GM23338 (cell line): ENCODE measurements around the gene ALDH1A1. TPM values are rescaled to one million over a fixed set of nuclear protein-coding genes. Genes with fewer than 3 reads are reported as not detected.

Experiments used
- ATAC-seq: fragments of 200-7000 bp; cut with Tn5 transposase; 3 replicates; pipeline ENCODE4 v1.9.1; 2020
- DNase-seq: peaks from one replicate; pipeline ENCODE4 v3.0.0-alpha.2; 2015; ENCODE audit warnings: low spot score
- H2AFZ ChIP-seq: fragments of 200-600 bp; sonication (generic); 2 replicates; pipeline ENCODE4 v1.8.0; 2016; ENCODE audit warnings: antibody characterized with exemption, mild to moderate bottlenecking, moderate library complexity
- H3F3A ChIP-seq: fragments of 200-600 bp; sonication (generic); replicated peaks from 2 replicates; pipeline ENCODE4 v1.8.0; 2017; ENCODE audit warnings: antibody characterized with exemption, mixed run types, low read depth
- H3K27ac ChIP-seq: fragments of 200-600 bp; sonication (generic); 2 replicates; pipeline ENCODE4 v1.6.1; 2016; ENCODE audit warnings: low read depth
- H3K27me3 ChIP-seq: fragments of 200-600 bp; sonication (generic); 2 replicates; pipeline ENCODE4 v1.8.0; 2016; ENCODE audit warnings: mild to moderate bottlenecking, mixed run types, moderate library complexity; ENCODE audit not compliant: insufficient read depth
- H3K36me3 ChIP-seq: fragments of 200-600 bp; sonication (generic); 2 replicates; pipeline ENCODE4 v1.8.0; 2016; ENCODE audit warnings: mild to moderate bottlenecking; ENCODE audit not compliant: insufficient read depth
- H3K4me1 ChIP-seq: fragments of 200-600 bp; sonication (generic); 2 replicates; pipeline ENCODE4 v1.8.0; 2016; ENCODE audit warnings: mild to moderate bottlenecking, moderate library complexity; ENCODE audit not compliant: insufficient read depth
- H3K4me2 ChIP-seq: fragments of 200-600 bp; sonication (generic); 2 replicates; pipeline ENCODE4 v1.7.1; 2017; ENCODE audit warnings: mixed run types
- H3K4me3 ChIP-seq: fragments of 200-600 bp; sonication (generic); 2 replicates; pipeline ENCODE4 v1.6.1; 2016; ENCODE audit warnings: mixed run types
- H3K79me2 ChIP-seq: fragments of 200-600 bp; sonication (generic); replicated peaks from 2 replicates; pipeline ENCODE4 v1.8.0; 2017; ENCODE audit warnings: mild to moderate bottlenecking; ENCODE audit not compliant: insufficient read depth
- H3K9me2 ChIP-seq: fragments of 200-600 bp; sonication (generic); 2 replicates; pipeline ENCODE4 v1.8.0; 2017; ENCODE audit not compliant: insufficient read depth
- H4K20me1 ChIP-seq: fragments of 200-600 bp; sonication (generic); replicated peaks from 2 replicates; pipeline ENCODE4 v1.8.0; 2017; ENCODE audit warnings: mild to moderate bottlenecking; ENCODE audit not compliant: insufficient read depth
- H3K27ac Mint-ChIP-seq: 2 replicates; pipeline ENCODE4 v1.8.0; 2020; ENCODE audit warnings: inconsistent platforms, mild to moderate bottlenecking, moderate library complexity, mixed read lengths
- H3K27me3 Mint-ChIP-seq: 3 replicates; pipeline ENCODE4 v1.8.0; 2022; ENCODE audit warnings: low read depth, mild to moderate bottlenecking, moderate library complexity, mixed read lengths, inconsistent platforms; ENCODE audit not compliant: insufficient read depth, poor library complexity
- H3K36me3 Mint-ChIP-seq: 3 replicates; pipeline ENCODE4 v1.8.0; 2021; ENCODE audit warnings: low read depth, mild to moderate bottlenecking, inconsistent platforms, moderate library complexity, mixed read lengths
- H3K4me1 Mint-ChIP-seq: 3 replicates; pipeline ENCODE4 v1.8.0; 2020; ENCODE audit warnings: mild to moderate bottlenecking, inconsistent platforms, mixed read lengths
- H3K4me3 Mint-ChIP-seq: 3 replicates; pipeline ENCODE4 v1.8.0; 2021; ENCODE audit warnings: moderate library complexity, mild to moderate bottlenecking, inconsistent platforms, mixed read lengths
- H3K9me3 Mint-ChIP-seq: 3 replicates; pipeline ENCODE4 v1.8.0; 2020; ENCODE audit warnings: moderate library complexity, mild to moderate bottlenecking, inconsistent platforms, mixed read lengths
- CREB1 ChIP-seq: fragments of 250-450 bp; sonication (Bioruptor Pico); IDR thresholded peaks from 2 replicates; pipeline ENCODE4 v1.5.0; 2020; ENCODE audit warnings: low read depth, mild to moderate bottlenecking, moderate library complexity
- EZH2 ChIP-seq: fragments of 200-600 bp; sonication (generic); IDR thresholded peaks from one replicate; pipeline ENCODE4 v1.8.0; 2017; ENCODE audit warnings: antibody characterized with exemption, mild to moderate bottlenecking, low read depth; ENCODE audit not compliant: unreplicated experiment
- EZH2phosphoT487 ChIP-seq: fragments of 200-600 bp; sonication (generic); IDR thresholded peaks from one replicate; pipeline ENCODE4 v1.8.1; 2018; ENCODE audit warnings: antibody characterized with exemption; ENCODE audit not compliant: unreplicated experiment
- JUNB ChIP-seq: IDR thresholded peaks from one replicate; pipeline ENCODE4 v1.6.1; 2016; ENCODE audit warnings: antibody characterized with exemption; ENCODE audit not compliant: unreplicated experiment
- NANOG ChIP-seq: IDR thresholded peaks from 2 replicates; pipeline ENCODE4 v1.6.1; 2016; ENCODE audit warnings: antibody characterized with exemption, borderline replicate concordance
- STAT1 ChIP-seq: IDR thresholded peaks from one replicate; pipeline ENCODE4 v1.6.1; 2016; ENCODE audit warnings: antibody characterized with exemption; ENCODE audit not compliant: unreplicated experiment
- ZNF114 ChIP-seq: fragments of 250-450 bp; sonication (Bioruptor Pico); IDR thresholded peaks from 2 replicates; pipeline ENCODE4 v1.5.0; 2020; ENCODE audit warnings: mild to moderate bottlenecking, moderate library complexity
- ZNF331 ChIP-seq: fragments of 250-450 bp; sonication (Bioruptor Pico); IDR thresholded peaks from 2 replicates; pipeline ENCODE4 v1.5.0; 2020; ENCODE audit warnings: low read depth, mild to moderate bottlenecking, moderate library complexity
- polyA plus RNA-seq: library from polyadenylated mRNA; unstranded; fragments of >200 nt; fragmentation: Nextera tagmentation; extraction: Ambion mirVana; gene quantifications from 2 replicates; pipeline ENCODE4 v1.2.1, GENCODE V29; 2016
- total RNA-seq: library from RNA; depleted of rRNA; stranded (reverse); fragments of >200 nt; shearing (Covaris generic); gene quantifications from 2 replicates; pipeline ENCODE4 v1.2.3, GENCODE V29; 2014
- TF ChIP-seq, protein P1 (sequence below): IDR thresholded peaks from one replicate; pipeline ENCODE4 v1.6.1; 2018; ENCODE audit warnings: antibody characterized with exemption; ENCODE audit not compliant: unreplicated experiment
- TF ChIP-seq, protein P2 (sequence below): fragments of 250-450 bp; sonication (Bioruptor Pico); IDR thresholded peaks from 2 replicates; pipeline ENCODE4 v1.5.0; 2020; ENCODE audit warnings: mild to moderate bottlenecking, moderate library complexity
- TF ChIP-seq, protein P3 (sequence below): IDR thresholded peaks from 2 replicates; pipeline ENCODE4 v1.6.1; 2016; ENCODE audit warnings: antibody characterized with exemption
- TF ChIP-seq, protein P4 (sequence below), 2 experiments: fragments of 200-600 bp in 1 of 2; sonication (generic) in 1 of 2; conservative IDR thresholded peaks; 2 replicates each; pipeline versions ENCODE4 v1.5.1 to v1.6.1; 2016 to 2017; ENCODE audit warnings: antibody characterized with exemption in 2 of 2, low read depth in 2 of 2, mild to moderate bottlenecking in 2 of 2, moderate library complexity in 1 of 2

The ALDH1A1 gene
- total and polyA plus RNA-seq, 2 experiments from 2014 or later = 2.1 to 3.4 TPM

GRCh38 chr9:72921888-72922654 lies 30.8 kb downstream of the ALDH1A1 start:
- Histone ChIP-seq H3F3A (no peaks in the 10 kb centered on the region), H3K36me3 (no peaks in the 10 kb centered on the region), H3K4me1 (no peaks in the 10 kb centered on the region), H3K27ac (no peak overlapping the region), H3K79me2 (no peaks in the 10 kb centered on the region), H3K27me3 (no peaks in the 10 kb centered on the region), H2AFZ (no peak overlapping the region), H4K20me1 (no peaks in the 10 kb centered on the region), H3K4me2 (no peak overlapping the region), H3K9me2 (no peaks in the 10 kb centered on the region), H3K4me3 (no peak overlapping the region)
- Mint-ChIP-seq H3K27me3 (no peaks in the 10 kb centered on the region), H3K9me3 (no peaks in the 10 kb centered on the region), H3K27ac (no peak overlapping the region), H3K4me3 (no peak overlapping the region), H3K4me1 (peaks cover 5% of the 10 kb centered on the region; the same call in 2 of the 3 replicates), H3K36me3 (no peaks in the 10 kb centered on the region)
- TF ChIP-seq EZH2 (no peak), JUNB (no peak), CREB1 (CRISPR knock-in tag) (no peak), STAT1 (no peak), NANOG (no peak), EZH2phosphoT487 (no peak), ZNF114 (CRISPR knock-in tag) (no peak), ZNF331 (CRISPR knock-in tag) (no peak)
- TF ChIP-seq, protein P1, sequence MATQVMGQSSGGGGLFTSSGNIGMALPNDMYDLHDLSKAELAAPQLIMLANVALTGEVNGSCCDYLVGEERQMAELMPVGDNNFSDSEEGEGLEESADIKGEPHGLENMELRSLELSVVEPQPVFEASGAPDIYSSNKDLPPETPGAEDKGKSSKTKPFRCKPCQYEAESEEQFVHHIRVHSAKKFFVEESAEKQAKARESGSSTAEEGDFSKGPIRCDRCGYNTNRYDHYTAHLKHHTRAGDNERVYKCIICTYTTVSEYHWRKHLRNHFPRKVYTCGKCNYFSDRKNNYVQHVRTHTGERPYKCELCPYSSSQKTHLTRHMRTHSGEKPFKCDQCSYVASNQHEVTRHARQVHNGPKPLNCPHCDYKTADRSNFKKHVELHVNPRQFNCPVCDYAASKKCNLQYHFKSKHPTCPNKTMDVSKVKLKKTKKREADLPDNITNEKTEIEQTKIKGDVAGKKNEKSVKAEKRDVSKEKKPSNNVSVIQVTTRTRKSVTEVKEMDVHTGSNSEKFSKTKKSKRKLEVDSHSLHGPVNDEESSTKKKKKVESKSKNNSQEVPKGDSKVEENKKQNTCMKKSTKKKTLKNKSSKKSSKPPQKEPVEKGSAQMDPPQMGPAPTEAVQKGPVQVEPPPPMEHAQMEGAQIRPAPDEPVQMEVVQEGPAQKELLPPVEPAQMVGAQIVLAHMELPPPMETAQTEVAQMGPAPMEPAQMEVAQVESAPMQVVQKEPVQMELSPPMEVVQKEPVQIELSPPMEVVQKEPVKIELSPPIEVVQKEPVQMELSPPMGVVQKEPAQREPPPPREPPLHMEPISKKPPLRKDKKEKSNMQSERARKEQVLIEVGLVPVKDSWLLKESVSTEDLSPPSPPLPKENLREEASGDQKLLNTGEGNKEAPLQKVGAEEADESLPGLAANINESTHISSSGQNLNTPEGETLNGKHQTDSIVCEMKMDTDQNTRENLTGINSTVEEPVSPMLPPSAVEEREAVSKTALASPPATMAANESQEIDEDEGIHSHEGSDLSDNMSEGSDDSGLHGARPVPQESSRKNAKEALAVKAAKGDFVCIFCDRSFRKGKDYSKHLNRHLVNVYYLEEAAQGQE = no peak
- TF ChIP-seq, protein P2, sequence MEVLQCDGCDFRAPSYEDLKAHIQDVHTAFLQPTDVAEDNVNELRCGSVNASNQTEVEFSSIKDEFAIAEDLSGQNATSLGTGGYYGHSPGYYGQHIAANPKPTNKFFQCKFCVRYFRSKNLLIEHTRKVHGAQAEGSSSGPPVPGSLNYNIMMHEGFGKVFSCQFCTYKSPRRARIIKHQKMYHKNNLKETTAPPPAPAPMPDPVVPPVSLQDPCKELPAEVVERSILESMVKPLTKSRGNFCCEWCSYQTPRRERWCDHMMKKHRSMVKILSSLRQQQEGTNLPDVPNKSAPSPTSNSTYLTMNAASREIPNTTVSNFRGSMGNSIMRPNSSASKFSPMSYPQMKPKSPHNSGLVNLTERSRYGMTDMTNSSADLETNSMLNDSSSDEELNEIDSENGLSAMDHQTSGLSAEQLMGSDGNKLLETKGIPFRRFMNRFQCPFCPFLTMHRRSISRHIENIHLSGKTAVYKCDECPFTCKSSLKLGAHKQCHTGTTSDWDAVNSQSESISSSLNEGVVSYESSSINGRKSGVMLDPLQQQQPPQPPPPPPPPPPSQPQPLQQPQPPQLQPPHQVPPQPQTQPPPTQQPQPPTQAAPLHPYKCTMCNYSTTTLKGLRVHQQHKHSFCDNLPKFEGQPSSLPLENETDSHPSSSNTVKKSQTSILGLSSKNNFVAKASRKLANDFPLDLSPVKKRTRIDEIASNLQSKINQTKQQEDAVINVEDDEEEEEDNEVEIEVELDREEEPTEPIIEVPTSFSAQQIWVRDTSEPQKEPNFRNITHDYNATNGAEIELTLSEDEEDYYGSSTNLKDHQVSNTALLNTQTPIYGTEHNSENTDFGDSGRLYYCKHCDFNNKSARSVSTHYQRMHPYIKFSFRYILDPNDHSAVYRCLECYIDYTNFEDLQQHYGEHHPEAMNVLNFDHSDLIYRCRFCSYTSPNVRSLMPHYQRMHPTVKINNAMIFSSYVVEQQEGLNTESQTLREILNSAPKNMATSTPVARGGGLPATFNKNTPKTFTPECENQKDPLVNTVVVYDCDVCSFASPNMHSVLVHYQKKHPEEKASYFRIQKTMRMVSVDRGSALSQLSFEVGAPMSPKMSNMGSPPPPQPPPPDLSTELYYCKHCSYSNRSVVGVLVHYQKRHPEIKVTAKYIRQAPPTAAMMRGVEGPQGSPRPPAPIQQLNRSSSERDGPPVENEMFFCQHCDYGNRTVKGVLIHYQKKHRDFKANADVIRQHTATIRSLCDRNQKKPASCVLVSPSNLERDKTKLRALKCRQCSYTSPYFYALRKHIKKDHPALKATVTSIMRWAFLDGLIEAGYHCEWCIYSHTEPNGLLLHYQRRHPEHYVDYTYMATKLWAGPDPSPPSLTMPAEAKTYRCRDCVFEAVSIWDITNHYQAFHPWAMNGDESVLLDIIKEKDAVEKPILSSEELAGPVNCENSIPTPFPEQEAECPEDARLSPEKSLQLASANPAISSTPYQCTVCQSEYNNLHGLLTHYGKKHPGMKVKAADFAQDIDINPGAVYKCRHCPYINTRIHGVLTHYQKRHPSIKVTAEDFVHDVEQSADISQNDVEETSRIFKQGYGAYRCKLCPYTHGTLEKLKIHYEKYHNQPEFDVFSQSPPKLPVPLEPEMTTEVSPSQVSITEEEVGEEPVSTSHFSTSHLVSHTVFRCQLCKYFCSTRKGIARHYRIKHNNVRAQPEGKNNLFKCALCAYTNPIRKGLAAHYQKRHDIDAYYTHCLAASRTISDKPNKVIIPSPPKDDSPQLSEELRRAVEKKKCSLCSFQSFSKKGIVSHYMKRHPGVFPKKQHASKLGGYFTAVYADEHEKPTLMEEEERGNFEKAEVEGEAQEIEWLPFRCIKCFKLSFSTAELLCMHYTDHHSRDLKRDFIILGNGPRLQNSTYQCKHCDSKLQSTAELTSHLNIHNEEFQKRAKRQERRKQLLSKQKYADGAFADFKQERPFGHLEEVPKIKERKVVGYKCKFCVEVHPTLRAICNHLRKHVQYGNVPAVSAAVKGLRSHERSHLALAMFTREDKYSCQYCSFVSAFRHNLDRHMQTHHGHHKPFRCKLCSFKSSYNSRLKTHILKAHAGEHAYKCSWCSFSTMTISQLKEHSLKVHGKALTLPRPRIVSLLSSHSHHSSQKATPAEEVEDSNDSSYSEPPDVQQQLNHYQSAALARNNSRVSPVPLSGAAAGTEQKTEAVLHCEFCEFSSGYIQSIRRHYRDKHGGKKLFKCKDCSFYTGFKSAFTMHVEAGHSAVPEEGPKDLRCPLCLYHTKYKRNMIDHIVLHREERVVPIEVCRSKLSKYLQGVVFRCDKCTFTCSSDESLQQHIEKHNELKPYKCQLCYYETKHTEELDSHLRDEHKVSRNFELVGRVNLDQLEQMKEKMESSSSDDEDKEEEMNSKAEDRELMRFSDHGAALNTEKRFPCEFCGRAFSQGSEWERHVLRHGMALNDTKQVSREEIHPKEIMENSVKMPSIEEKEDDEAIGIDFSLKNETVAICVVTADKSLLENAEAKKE = no peak
- TF ChIP-seq, protein P3, sequence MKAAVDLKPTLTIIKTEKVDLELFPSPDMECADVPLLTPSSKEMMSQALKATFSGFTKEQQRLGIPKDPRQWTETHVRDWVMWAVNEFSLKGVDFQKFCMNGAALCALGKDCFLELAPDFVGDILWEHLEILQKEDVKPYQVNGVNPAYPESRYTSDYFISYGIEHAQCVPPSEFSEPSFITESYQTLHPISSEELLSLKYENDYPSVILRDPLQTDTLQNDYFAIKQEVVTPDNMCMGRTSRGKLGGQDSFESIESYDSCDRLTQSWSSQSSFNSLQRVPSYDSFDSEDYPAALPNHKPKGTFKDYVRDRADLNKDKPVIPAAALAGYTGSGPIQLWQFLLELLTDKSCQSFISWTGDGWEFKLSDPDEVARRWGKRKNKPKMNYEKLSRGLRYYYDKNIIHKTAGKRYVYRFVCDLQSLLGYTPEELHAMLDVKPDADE = no peak
- TF ChIP-seq, protein P4, sequence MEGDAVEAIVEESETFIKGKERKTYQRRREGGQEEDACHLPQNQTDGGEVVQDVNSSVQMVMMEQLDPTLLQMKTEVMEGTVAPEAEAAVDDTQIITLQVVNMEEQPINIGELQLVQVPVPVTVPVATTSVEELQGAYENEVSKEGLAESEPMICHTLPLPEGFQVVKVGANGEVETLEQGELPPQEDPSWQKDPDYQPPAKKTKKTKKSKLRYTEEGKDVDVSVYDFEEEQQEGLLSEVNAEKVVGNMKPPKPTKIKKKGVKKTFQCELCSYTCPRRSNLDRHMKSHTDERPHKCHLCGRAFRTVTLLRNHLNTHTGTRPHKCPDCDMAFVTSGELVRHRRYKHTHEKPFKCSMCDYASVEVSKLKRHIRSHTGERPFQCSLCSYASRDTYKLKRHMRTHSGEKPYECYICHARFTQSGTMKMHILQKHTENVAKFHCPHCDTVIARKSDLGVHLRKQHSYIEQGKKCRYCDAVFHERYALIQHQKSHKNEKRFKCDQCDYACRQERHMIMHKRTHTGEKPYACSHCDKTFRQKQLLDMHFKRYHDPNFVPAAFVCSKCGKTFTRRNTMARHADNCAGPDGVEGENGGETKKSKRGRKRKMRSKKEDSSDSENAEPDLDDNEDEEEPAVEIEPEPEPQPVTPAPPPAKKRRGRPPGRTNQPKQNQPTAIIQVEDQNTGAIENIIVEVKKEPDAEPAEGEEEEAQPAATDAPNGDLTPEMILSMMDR (conservative IDR thresholded peaks at IDR 0.05; ENCODE audit: low read depth in 2 of 2) = no peak
- ATAC-seq = no peak
- DNase-seq = no peak
